HCT116 (cell line): ENCODE measurements around the gene MYL6B. TPM values are rescaled to one million over a fixed set of nuclear protein-coding genes. Genes with fewer than 3 reads are reported as not detected.

Experiments used
- ATAC-seq: fragments of 200-7000 bp; cut with Tn5 transposase; 2 replicates; pipeline ENCODE4 v1.9.1; 2020; ENCODE audit warnings: mild to moderate bottlenecking, moderate library complexity
- BruUV-seq: library from RNA; stranded (reverse); fragments of 400-500 nt; replicated peaks from 2 replicates; lab custom pipeline; 2021; lab: Mats Ljungman, UMichigan
- CTCF ChIA-PET: fragments of 300-600 bp; sonication (Branson Sonifier 250); formaldehyde crosslinking; loops from one replicate; lab custom pipeline; 2021; ENCODE audit warnings: antibody characterized with exemption; lab: Charles Lee
- POLR2A ChIA-PET: fragments of 300-600, 350-600 bp; sonication (Branson Sonifier 250); formaldehyde crosslinking; loops from one replicate; lab custom pipeline; 2021; ENCODE audit warnings: antibody characterized with exemption; lab: Charles Lee
- RAD21 ChIA-PET, 2 experiments: fragments of 300-600 bp; sonication (Branson Sonifier 250); formaldehyde crosslinking; loops; one replicate each; lab custom pipeline; 2023; ENCODE audit warnings: low total read pairs in 2 of 2; ENCODE audit not compliant: uncharacterized antibody in 2 of 2, unreplicated experiment in 2 of 2, low non-redundant PET in 1 of 2; lab: Charles Lee
- DNase-seq: peaks from one replicate; pipeline ENCODE4 v3.0.0-alpha.2; 2010; ENCODE audit warnings: low read depth, low spot score
- H2AFZ ChIP-seq: fragments of 200-600 bp; shearing (Covaris generic), sonication (generic); 2 replicates; pipeline ENCODE4 v1.6.1; 2017; ENCODE audit warnings: low read depth, mixed run types, mixed read lengths, antibody characterized with exemption, low read length; ENCODE audit not compliant: poor library complexity, severe bottlenecking
- H3K27ac ChIP-seq: 2 replicates; pipeline ENCODE4 v1.5.1; 2012; ENCODE audit warnings: low read depth, low read length
- H3K27me3 ChIP-seq: fragments of 200-600 bp; sonication (generic); 2 replicates; pipeline ENCODE4 v1.6.1; 2016; ENCODE audit warnings: mixed run types, low read length, mixed read lengths; ENCODE audit not compliant: insufficient read depth
- H3K36me3 ChIP-seq, 2 experiments: fragments of 200-500 bp in 1 of 2; fragments of 200-600 bp in 1 of 2; sonication (Bioruptor generic) in 1 of 2; sonication (generic) in 1 of 2; 2 replicates each; pipeline versions ENCODE4 v1.5.1 to v1.6.1; 2014 to 2016; ENCODE audit warnings: low read length in 2 of 2, inconsistent platforms in 1 of 2, mixed read lengths in 1 of 2, mixed run types in 1 of 2; ENCODE audit not compliant: insufficient read depth in 2 of 2, control insufficient read depth in 1 of 2
- H3K4me1 ChIP-seq, 2 experiments: fragments of 200-600 bp in 1 of 2; sonication (generic) in 1 of 2; 2 replicates each; pipeline versions ENCODE4 v1.5.1 to v1.6.1; 2012 to 2017; ENCODE audit warnings: low read length in 2 of 2, inconsistent platforms in 1 of 2, mild to moderate bottlenecking in 1 of 2, mixed read lengths in 1 of 2, mixed run types in 1 of 2, moderate library complexity in 1 of 2; ENCODE audit not compliant: insufficient read depth in 2 of 2, control insufficient read depth in 1 of 2
- H3K4me2 ChIP-seq: fragments of 200-600 bp; sonication (generic); 2 replicates; pipeline ENCODE4 v1.6.1; 2017; ENCODE audit warnings: mixed run types, low read length, mixed read lengths
- H3K4me3 ChIP-seq, 2 experiments: fragments of 200-600 bp in 1 of 2; sonication (generic) in 1 of 2; replicated peaks in 1 of 2; 2 replicates each; pipeline ENCODE4 v1.5.1; 2011 to 2016; ENCODE audit warnings: low read length in 2 of 2, control low read depth in 1 of 2, low read depth in 1 of 2, mild to moderate bottlenecking in 1 of 2, mixed read lengths in 1 of 2, mixed run types in 1 of 2
- H3K79me2 ChIP-seq: fragments of 200-600 bp; sonication (generic); 2 replicates; pipeline ENCODE4 v1.6.1; 2017; ENCODE audit warnings: mild to moderate bottlenecking, mixed run types, low read length, moderate library complexity, mixed read lengths; ENCODE audit not compliant: insufficient read depth
- H3K9ac ChIP-seq: fragments of 200-600 bp; sonication (generic); 2 replicates; pipeline ENCODE4 v1.6.1; 2016; ENCODE audit warnings: low read length, mixed read lengths
- H3K9me2 ChIP-seq: fragments of 200-600 bp; sonication (generic), shearing (Covaris generic); 2 replicates; pipeline ENCODE4 v1.6.1; 2017; ENCODE audit warnings: mixed run types, mild to moderate bottlenecking, moderate library complexity; ENCODE audit not compliant: insufficient read depth
- H3K9me3 ChIP-seq, 2 experiments: fragments of 200-500 bp in 1 of 2; fragments of 200-600 bp in 1 of 2; sonication (Bioruptor generic) in 1 of 2; sonication (generic) in 1 of 2; 2 replicates each; pipeline ENCODE4 v1.6.1; 2014 to 2017; ENCODE audit warnings: low read length in 2 of 2, mixed read lengths in 2 of 2, inconsistent platforms in 1 of 2, low read depth in 1 of 2, mild to moderate bottlenecking in 1 of 2, mixed run types in 1 of 2, moderate library complexity in 1 of 2; ENCODE audit not compliant: control insufficient read depth in 1 of 2, insufficient read depth in 1 of 2
- H4K20me1 ChIP-seq: fragments of 200-600 bp; sonication (generic), shearing (Covaris generic); 2 replicates; pipeline ENCODE4 v1.6.1; 2017; ENCODE audit warnings: mixed run types, mild to moderate bottlenecking, moderate library complexity; ENCODE audit not compliant: insufficient read depth
- CTCF ChIP-seq, 3 experiments: fragments of 200-600 bp in 1 of 3; sonication (generic) in 1 of 3; IDR thresholded peaks in 2 of 3; conservative IDR thresholded peaks in 1 of 3; 2 replicates each; pipeline ENCODE4 v1.5.1; 2012 to 2017; ENCODE audit warnings: low read depth in 2 of 3, low read length in 2 of 3, antibody characterized with exemption in 1 of 3, borderline replicate concordance in 1 of 3, control low read depth in 1 of 3, mild to moderate bottlenecking in 1 of 3, mixed read lengths in 1 of 3, mixed run types in 1 of 3, moderate library complexity in 1 of 3; ENCODE audit not compliant: insufficient read depth in 1 of 3
- EGR1 ChIP-seq: IDR thresholded peaks from 2 replicates; pipeline ENCODE4 v1.6.1; 2012; ENCODE audit warnings: low read depth
- ELF1 ChIP-seq: IDR thresholded peaks from 2 replicates; pipeline ENCODE4 v1.6.1; 2012; ENCODE audit warnings: low read depth, borderline replicate concordance
- JUND ChIP-seq: IDR thresholded peaks from 2 replicates; pipeline ENCODE4 v1.6.1; 2012
- MAX ChIP-seq: IDR thresholded peaks from 2 replicates; pipeline ENCODE4 v1.6.1; 2012
- RAD21 ChIP-seq: IDR thresholded peaks from 2 replicates; pipeline ENCODE4 v1.6.1; 2012; ENCODE audit warnings: low read depth, mild to moderate bottlenecking
- REST ChIP-seq: IDR thresholded peaks from 2 replicates; pipeline ENCODE4 v1.6.1; 2012; ENCODE audit warnings: low read depth
- SIN3A ChIP-seq: IDR thresholded peaks from 2 replicates; pipeline ENCODE4 v1.6.1; 2012; ENCODE audit warnings: low read depth
- TCF7L2 ChIP-seq: IDR thresholded peaks from 2 replicates; pipeline ENCODE4 v1.7.0; 2011; ENCODE audit warnings: borderline replicate concordance, inconsistent platforms; ENCODE audit not compliant: insufficient read depth, insufficient read length; ENCODE audit errors: extremely low read depth
- ZNF274 ChIP-seq: fragments of 200-500 bp; sonication (Bioruptor generic); IDR thresholded peaks from 2 replicates; pipeline ENCODE4 v1.6.1; 2014; ENCODE audit warnings: mild to moderate bottlenecking, low read depth, low read length, inconsistent platforms
- intact Hi-C: fragments of 100-400 bp; cut with micrococcal nuclease; formaldehyde crosslinking; loops from 2 replicates; pipeline ENCODE4 v1.10.0; 2022
- total RNA-seq: library from RNA; stranded (reverse); gene quantifications from one replicate; pipeline ENCODE4 v1.2.1, GENCODE V29; 2021; ENCODE audit not compliant: unreplicated experiment

MYL6B gene
- total RNA-seq, 1 experiment from 2014 or later: 94.3 TPM

- TF ChIP-seq RAD21: no peak
- no peak for TF ChIP-seq MAX
- TF ChIP-seq, all 23 proteins: peak for 0
These were observed 22.4 kb upstream of the MYL6B start (continued) for GRCh38 chr12:56129942-56130495.

- intact Hi-C loops: no loop called here
- H3K9me3 ChIP-seq: no peaks in the 10 kb centered on the region
- no peaks in the 10 kb centered on the region for H3K27me3 ChIP-seq
- DNase-seq: no peak
- H3K4me3 ChIP-seq: no peak overlapping the region
- H3K27ac ChIP-seq: no peak overlapping the region
- H3K9ac ChIP-seq: no peak overlapping the region
- POLR2A ChIA-PET: no interaction called here
- TF ChIP-seq REST: no peak
- TF ChIP-seq CTCF (IDR thresholded peaks at IDR 0.05 in 2 of 3, conservative IDR thresholded peaks at IDR 0.05 in 1 of 3; ENCODE audit: borderline replicate concordance in 1 of 3, insufficient read depth in 1 of 3, low read depth in 2 of 3, low read length in 2 of 3): no peak
- TF ChIP-seq TCF7L2: no peak
- no peak for TF ChIP-seq JUND
- TF ChIP-seq ELF1: no peak
- TF ChIP-seq ZNF274: no peak
- no peak for TF ChIP-seq SIN3A
- TF ChIP-seq EGR1: no peak
- no peaks in the 10 kb centered on the region for H3K9me2 ChIP-seq
- no TSS peak for BruUV-seq
- no peaks in the 10 kb centered on the region for H4K20me1 ChIP-seq
- ATAC-seq: no peak
- H3K4me1 ChIP-seq: peaks cover 16 to 27% of the 10 kb centered on the region in 2 experiments
- no peak overlapping the region for H3K4me2 ChIP-seq
- H2AFZ ChIP-seq: no peak overlapping the region
- H3K36me3 ChIP-seq: peaks cover 29 to 45% of the 10 kb centered on the region in 2 experiments
- CTCF ChIA-PET: no interaction called here
- RAD21 ChIA-PET: no interaction called here
- H3K79me2 ChIP-seq: peaks cover 29% of the 10 kb centered on the region
These were observed 21.5 kb upstream of the MYL6B start for GRCh38 chr12:56130876-56131275.
